ENCODE data around the gene CLK2.

CLK2 gene

GRCh38 chr1:155279268-155279667 lies 6.0 kb upstream of the CLK2 start:
- H3K4me3 ChIP-seq (ENCODE audit: low read depth, low read length): no peak overlapping the region
- in situ Hi-C loops (cut with HindIII; ENCODE audit: low sequenced_read_pairs): no loop called here
- TF ChIP-seq CTCF (IDR thresholded peaks at IDR 0.05; ENCODE audit: low read depth, low read length): no peak
- DNase-seq (ENCODE audit: low read depth, low spot score): no peak

DNA sequence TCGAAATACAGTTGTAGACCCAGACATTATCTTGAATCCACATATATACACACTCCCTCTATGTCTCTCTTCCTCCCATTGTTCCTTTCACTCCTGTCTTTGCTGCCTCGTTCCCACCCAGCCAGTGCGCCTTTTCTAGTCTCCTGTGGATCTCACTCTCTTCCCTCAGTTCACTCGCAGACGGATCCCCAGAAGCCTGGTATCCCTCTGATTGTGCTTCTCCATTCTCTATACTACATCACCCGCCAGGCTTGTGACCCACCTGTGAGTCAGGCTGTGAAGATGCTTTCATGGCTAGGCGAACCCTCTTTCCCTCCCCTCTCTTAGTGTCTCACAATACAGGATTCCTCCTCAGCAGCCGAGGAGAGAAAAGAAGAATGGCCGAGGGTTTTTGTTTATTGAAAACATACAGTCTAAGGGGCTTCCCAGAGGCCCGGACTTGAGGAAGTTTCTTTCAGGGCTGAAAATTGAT lies 5.4 kb upstream of the CLK2 start:
- H3K4me3 ChIP-seq (ENCODE audit: low read depth, low read length): no peak overlapping the region
- DNase-seq (ENCODE audit: low read depth, low spot score): no peak
- TF ChIP-seq CTCF (IDR thresholded peaks at IDR 0.05; ENCODE audit: low read depth, low read length): no peak
- in situ Hi-C loops (cut with HindIII; ENCODE audit: low sequenced_read_pairs): no loop called here

DNA sequence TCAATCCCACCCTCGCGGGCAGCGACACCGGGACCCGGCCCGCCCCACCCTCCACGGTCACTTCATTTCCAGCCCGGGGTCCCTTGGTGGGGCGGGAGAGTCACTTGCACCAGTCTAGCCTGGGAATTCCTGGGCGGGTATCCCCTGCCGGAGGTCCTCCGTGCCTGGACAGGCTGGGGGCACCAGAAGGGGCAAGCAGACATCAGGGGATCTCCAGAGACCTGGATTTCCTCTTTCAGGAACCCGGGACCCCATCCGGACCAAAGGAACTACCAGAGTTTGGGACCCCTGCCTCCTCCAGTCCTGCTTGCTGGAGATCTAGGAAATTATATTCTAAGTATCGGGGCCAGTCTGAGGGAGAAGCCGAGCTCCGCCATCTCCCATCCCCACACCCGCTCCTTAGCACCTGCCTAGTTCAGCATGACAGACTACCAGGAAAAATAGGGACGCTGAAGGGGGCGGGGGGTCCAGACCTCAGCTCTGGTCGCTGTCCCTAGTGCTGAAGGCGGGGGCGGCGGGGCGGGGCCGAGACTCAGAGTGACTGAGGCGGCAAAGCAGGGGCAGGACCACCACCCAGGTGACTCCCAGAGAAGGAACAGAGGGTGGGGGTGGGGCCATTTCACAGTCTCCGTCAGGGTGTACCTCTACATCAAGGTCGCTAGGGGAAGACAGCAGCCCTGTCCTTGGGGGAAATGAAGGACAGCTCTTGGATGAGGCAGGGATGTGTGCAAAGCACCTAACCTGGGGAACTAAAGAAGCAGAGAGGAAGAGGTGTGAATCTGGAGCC lies 4.8 kb upstream of the CLK2 start:
- TF ChIP-seq CTCF (IDR thresholded peaks at IDR 0.05; ENCODE audit: low read depth, low read length): peak; percentile 39
- DNase-seq (ENCODE audit: low read depth, low spot score): peak; percentile 15
- in situ Hi-C loops (cut with HindIII; ENCODE audit: low sequenced_read_pairs): no loop called here
- H3K4me3 ChIP-seq (ENCODE audit: low read depth, low read length): peak overlapping the region; percentile 53

- peak; percentile 93 for DNase-seq (ENCODE audit: low read depth, low spot score)
- in situ Hi-C loops (cut with HindIII; ENCODE audit: low sequenced_read_pairs): no loop called here
- peak within 1 kb of the TSS; percentile 53 for H3K4me3 ChIP-seq (ENCODE audit: low read depth, low read length)
- TF ChIP-seq CTCF (IDR thresholded peaks at IDR 0.05; ENCODE audit: low read depth, low read length): peak; percentile 43
These were observed 4.0 kb upstream of the CLK2 start, which contains the start of gene HCN3 for GRCh38 chr1:155277070-155277901. HCN3 (plus strand) TSS chr1:155277463; CDS start chr1:155277591, 128 bp downstream.

- TF ChIP-seq CTCF (IDR thresholded peaks at IDR 0.05; ENCODE audit: low read depth, low read length): no peak
- in situ Hi-C loops (cut with HindIII; ENCODE audit: low sequenced_read_pairs): no loop called here
- H3K4me3 ChIP-seq (ENCODE audit: low read depth, low read length): peak overlapping the region; percentile 68
- DNase-seq (ENCODE audit: low read depth, low spot score): peak; percentile 67
These were observed 600 bp downstream of the CLK2 start for GRCh38 chr1:155272466-155273342.

- no peak for TF ChIP-seq CTCF (IDR thresholded peaks at IDR 0.05; ENCODE audit: low read depth, low read length)
- no peak for DNase-seq (ENCODE audit: low read depth, low spot score)
- in situ Hi-C loops (cut with HindIII; ENCODE audit: low sequenced_read_pairs): no loop called here
- H3K4me3 ChIP-seq (ENCODE audit: low read depth, low read length): no peak overlapping the region
These were observed 3.9 kb downstream of the CLK2 start for GRCh38 chr1:155269381-155269780.

Data from astrocyte of the spinal cord (primary cell).